ENCODE measurements around the gene NCS1.
A peak's percentile ranks its signal among the peaks of the same experiment; 100 is the strongest.
"Not testable (repeated sequence)": the region's sequence is repeated elsewhere in the genome, so short reads cannot be mapped to it uniquely, and the experiment has no call there.

The NCS1 gene

DNA sequence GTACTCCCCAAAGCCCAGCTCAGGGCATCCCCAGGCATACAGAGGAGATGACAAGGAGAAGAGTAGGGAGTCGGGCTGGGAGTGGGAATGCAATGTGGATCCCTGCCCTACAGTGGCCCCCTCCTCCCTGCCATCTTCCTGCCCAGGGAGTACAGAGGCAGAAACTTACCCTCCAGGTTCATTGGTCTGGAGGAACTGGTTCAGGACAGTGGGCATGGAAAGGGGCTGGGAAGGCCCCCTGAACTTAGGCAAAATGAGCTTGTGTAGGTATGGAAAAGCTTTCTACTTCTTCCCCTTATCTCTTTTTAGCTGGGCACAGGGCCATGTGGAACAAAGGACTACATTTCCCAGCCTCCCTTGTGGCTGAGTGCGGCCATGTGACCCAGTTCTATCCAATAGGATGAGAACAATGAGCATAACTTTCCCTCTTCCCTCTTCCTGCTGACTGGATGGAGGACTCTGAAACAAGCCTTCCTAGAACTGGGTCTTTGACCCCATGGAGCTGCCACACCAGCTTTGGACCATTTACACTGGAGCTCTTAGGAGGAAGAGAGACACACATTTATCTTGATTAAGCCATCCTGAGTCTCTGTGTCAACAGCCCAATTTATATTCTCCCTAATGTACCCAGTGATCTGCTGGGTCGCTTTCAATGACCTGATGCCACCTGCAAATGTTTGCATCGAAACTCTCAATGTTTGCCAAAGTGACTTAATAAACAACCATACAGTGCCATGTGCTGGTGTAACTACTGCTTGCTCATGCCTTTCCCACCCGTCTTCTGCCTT, 68.4 kb downstream of the NCS1 start:
- DNase-seq, result peak; percentile 11

DNA sequence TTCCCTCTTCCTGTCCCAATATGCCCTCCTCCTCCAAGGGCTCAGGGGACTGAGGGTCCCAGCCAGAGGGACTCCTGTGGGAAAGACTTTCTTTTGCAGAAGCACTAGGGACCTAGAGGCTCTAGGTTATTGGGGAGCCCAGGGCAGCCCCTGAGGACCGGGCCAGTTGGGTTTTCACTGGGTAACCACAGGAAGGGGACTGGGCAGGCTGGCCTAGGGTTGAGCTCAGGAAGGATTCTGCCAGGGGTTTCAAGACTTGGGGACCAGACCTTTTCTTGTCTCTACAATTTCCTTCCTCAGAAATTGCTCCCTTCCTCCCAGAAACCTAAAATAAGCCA, 69.0 kb downstream of the NCS1 start:
- no peak for DNase-seq

DNA sequence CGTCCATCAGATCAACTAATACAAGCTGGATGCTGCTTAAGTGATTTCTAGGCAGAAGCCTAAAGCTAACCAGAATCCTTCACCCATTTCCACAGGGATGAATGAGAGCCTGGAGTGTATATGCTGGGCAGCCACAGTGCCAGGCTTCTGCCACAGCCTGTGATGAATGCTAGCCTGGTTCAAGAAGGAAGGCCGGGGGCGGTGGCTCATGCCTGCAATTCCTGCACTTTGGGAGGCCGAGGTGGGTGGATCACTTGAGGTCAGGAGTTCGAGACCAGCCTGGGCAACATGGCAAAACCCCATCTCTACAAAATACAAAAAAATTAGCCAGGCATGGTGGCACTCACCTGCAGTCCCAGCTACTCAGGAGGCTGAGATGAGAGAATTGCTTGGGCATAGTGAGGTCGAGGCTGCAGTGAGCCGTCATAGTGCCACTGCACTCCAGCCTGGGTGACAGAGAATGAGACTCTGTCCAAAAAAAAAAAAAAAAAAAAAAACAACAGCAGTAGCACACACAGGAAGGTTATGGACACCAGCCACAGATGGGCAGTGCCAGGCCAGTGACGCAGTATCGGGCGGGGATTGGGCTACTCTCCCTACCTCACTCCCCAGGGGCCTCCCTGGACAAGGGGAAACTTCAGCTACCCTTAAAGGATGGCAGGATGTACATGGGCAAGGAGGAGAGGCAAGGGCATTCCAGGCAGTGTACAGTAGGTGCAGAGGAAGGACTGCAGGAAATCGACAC, 70.2 kb downstream of the NCS1 start:
- DNase-seq, result no peak

DNA sequence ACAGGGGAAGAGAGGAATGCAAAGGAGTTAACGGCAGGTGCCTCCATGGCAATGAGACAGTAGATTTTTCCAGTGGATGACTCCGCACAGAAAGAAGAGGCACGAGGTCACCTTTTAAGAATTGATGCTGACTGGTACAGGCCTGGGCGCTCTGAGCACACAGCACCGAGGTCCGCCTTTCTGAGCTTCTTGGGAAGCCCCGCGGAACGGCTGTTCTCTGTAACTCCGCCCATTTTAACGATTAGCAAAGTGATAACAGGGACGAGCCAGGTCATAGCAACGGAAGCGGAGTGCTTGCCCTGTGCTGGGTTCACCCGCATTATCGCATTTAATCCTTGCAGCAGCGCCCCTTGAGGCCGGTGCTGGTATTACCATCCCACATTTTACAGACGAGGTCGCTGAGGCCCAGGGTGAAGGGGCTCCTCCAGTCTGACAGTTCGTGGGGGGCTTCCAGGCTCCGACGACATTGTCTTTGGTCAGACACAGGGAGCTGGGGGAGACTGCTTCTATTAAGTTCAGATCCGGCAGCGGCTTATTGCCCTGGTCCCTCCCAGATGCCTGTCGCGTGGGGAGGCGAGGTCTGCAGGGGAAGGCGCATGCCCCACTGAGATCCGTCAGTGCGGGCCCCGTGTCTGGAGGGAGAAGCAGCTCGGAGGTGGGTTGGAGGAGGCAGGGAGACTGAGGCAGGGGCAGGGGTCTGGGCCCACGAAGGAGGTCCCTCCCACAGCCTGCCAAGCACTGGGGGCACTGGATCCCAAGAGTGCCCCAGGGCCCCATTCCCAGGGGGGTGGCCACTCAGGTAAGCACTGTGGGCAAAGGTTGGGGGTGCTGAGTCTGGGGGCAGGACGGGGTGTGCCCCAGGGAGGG, 71.0 kb downstream of the NCS1 start:
- peak; percentile 35 for DNase-seq

DNA sequence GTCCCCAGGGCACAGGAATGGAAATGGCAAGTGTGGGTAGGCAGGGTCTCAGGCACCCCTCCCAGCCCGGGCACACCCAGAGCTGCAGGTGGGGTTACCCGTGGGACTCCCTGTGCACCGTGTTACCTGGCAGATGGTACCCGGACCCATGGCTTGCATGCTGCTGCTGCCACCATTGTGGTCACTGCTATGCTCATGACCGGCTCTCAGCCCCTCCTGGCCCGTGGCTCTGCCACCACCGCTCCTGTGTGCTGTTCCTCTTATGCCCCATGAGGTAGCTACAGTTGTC, 71.6 kb downstream of the NCS1 start:
- no peak for DNase-seq

DNA sequence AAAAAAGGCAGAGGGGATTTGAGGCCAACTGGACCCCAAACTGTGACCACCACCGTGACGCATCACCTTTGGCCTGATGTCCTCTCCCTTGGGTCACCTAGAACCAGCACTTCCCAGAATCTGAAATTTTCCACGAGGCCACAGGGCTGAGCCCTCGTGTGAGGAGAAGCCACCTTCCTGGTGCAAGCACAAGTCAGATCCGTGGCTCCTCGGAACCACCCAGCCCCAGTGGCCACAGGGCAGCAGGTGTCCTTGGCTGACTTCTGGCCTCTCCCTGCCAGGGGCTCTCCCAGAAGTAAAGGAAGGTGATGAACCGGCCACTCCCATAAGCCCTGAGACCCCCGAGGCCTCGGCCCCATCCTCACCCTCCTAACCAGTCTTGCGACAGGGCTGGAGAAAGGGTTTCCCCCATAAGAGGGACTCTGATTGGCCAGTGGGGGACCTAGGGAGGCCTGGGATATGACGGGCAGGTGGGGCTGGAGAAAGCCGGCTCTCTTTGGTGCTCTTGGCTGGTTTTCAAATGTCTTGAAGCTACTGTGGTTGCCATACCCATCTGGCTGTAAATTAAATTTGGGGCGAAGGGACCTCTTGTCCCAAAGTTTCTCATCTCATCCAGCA, 72.5 kb downstream of the NCS1 start:
- DNase-seq, result no peak

DNA sequence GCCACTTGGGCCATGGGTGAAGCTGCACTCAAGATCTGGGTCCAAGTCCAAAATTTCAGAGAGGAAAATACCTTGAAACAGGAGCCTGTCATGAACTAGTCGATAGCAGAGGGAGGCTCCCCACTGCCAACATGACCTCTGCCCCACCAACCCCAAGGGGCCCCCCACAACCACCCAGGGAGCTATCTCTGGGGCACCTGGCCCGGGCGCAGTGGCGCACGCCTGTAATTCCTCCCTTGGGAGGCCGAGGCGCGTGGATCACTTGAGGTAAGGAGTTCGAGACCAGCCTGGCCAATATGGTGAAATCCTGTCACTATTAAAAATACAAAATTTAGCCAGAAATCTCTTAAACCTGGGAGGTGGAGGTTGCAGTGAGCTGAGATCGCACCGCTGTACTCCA, 73.3 kb downstream of the NCS1 start:
- DNase-seq, result no peak

DNA sequence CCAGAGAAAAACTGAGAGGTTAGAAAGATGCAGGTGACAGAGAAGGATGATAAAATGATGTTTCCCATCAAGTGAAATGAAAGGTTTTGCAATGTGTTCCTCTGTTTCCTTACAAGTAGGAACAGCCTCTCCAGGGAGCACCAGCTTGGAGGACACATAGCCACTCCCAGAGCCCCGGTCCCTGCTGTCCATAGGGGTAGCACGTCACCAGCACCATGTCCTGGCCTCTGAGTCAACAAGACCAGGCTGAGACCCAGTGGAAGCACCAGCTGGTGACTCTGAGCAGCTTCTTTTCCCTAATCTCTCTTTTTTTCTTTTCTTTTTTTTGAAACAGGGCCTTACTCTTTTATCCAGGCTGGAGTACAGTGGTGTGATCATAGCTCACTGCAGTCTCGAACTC, 73.9 kb downstream of the NCS1 start:
- no peak for DNase-seq

DNA sequence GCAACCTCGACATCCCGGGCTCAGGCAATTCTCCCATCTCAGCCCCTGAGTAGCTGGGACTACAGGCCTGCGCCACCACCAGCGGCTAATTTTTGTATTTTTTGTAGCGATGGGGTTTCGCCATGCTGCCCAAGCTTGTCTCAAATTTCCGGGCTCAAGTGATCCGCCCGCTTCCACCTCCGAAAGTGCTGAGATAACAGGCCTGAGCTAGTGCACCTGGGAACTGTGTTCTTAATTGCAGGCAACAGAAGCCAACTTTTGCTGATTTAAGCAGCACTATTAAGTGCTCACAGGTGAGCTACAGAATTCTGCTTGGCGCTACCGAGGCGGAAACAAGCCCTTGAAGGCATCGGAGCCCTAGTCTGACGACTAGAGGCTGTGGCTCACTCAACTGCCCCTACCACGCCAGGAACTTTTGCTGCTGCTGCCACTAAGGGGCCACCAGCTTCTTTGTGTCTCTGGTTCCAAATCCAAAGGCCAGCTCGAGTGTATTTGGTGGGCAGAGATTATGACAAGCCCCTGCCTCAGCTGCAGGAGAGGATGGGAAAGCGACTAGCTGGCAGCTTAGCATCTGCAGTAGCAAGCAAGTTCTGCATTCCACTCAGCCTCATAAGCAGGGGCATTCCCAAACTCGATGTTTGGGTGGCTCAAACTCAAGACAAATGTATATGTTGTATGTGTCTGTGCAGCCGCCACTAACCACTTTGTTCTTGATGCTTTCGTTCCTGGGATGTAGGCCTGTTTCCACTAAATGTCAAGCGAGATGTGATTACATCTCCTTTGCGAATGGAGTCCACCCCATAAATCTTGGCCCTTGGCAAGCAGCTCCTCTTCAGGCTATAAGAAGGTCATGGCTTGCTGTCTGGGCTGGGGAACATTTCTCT, 82.8 kb downstream of the NCS1 start:
- DNase-seq, result no peak

DNA sequence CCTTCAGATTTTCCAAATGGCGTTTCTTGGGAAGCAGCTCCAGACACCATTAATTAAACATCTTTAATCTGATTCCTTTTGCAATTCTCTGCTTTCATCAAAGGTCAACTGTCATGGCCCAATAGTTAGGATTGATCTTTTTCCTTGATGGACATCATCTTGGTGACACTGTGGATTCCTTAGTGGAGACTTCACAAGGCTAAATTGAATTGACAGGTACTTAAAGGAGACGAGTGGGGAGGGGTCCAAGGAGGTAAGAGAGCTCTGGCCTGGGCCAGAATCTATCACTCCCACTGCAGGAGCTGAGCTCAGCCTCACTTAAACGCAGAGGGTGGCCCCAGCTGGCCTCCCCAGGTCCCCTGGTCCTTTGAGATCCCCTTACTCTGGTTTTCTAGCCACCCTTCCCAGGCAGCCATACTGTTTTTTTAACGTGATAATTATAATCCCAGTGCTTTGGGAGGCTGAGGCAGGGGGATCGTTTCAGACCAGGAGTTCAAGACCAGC, 83.5 kb downstream of the NCS1 start:
- DNase-seq, result no peak

DNA sequence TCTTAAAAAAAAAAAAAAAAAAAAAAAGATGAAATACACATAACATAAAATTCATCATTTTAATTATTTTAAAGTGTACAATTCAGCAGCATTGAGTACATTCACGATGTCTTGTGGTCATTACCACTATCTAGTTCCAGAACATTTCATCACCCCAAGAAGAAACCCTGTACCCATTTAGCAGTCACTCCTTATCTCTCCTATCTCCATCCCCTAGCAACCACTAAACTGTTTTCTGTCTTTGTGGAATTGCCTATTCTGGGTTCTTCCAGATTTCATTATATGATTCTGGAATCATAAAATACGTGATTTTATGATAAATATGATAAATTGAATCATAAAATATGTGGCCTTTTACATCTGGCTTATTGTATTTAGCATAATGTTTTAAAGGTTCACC, 84.4 kb downstream of the NCS1 start:
- no peak for DNase-seq

DNA sequence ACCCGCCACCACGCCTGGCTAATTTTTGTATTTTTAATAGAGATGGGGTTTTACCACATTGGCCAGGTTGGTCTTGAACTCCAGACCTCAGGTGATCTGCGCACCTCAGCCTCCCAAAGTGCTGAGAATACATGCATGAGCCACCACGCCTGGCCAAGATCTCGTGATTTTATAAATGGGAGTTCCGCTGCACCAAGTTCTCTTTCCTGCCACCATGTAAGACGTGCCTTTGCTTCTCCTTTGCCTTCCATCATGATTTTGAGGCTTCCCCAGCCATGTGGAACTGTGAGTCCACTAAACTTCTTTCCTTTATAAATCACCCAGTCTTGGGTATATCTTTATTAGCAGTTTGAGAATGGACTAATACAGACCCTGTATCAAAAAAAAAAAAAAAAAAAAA, 85.9 kb downstream of the NCS1 start:
- not testable (repeated sequence) for DNase-seq

DNA sequence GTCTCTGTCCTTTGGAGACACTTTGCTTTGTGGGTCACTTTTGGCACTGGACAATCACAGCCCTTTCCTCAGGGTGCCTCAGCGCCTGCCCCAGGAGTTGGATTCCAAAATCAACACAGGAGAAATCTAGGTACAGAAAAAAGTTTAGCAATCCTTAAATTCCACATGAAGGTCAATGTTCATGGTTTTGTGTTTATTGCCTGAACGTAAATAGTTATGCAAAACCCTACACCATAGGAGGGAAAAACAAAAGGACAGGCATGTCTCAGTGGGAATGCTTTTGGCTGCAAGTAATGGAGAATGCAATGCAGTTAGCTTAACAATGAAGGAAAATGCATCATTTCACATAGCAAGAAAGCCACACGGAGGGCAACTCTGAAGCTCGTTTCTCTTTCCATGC, 86.8 kb downstream of the NCS1 start:
- no peak for DNase-seq

DNA sequence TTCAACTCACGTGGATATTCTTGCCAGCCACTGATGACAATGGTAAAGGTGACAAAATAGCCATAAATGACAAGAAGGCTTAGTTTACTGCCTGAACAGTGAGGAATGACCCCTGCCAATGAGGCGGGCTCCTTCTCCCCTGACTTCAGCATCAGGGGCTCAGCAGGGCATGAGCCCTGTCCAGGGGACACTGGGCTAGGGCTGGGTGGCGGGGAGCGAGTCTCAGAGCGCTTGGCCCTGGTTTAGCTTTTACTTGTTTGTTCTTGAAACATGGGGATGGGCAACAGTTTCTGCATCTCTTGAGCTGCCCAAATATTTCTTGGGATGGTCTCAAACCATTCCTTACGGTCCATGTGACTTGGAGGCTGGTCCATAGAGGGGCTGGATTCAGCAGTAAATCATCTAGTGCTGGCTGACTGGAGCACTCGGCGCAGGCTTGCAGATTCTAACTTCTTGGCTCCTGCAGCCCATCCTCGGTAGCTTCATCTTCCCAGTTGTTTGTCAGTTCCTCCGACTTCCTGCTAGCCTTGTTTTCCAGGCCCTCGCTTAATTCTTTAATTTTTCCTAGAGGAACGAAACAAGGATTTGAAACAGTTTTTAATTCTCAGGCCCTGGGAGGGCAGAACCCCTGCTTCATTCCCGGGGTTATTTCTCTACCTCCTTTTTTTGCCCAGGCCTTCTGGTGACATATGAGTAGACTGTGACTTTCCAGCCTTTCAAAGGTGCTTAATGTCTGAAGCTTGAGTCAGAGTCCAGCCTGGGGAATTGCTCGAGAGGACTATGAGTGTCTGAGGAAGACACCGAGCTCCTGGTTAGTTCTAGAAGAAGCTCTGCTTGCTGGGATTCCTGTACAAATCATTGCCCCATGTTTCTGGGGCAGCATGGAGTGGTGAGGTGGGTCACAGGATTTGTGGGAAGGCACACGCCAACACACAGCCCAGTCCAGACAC, 88.9 kb downstream of the NCS1 start:
- no peak for DNase-seq

DNA sequence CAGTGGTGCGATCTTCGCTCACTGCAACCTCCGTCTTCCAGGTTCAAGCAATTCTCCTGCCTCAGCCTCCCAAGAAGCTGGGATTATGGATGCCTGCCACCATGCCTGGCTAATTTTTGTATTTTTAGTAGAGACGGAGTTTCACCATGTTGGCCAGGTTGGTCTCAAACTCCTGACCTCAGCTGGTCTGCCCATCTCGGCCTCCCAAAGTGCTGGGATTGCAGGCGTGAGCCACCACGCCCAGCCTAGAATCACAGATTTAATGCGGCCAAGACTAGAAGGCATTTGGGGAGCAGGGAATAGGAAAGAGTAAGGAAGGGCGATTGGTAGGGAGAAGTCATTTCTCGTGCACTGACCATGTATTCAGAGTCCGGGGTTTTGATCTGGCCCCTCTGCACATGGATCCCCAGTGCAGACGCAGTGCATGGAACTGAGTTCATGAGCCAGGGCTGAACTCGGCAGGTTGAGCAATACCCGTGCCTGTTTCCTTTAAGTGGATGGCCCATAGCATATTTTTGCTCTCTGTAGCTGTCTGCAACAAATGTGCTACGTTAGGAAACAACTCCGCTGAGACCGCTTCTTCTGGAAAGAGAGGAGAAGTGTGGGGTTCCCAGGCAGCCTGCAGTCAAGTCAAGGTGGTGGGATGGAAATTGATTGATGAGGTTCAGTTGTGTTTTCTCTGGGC, 90.0 kb downstream of the NCS1 start:
- DNase-seq, result no peak

DNA sequence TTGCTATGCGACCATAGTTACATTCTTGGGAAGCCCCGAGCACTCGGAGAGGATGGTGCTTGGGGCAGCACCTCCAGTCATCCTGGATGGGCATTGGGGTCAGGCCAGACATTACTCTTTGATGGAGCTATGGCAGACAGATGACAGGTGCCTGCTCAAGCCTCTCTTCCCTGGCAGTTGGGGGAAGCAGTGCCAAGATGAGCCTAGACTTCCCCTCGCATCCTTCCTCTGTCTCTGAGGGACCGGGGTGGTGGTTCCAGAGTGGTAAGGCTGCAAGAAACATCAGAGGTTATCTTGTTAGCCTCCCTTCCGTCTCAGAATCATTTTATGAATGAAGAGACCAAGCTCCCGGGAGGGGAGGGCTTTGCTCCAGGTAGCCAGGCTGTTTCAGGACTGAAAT, 90.6 kb downstream of the NCS1 start:
- DNase-seq, result no peak

DNA sequence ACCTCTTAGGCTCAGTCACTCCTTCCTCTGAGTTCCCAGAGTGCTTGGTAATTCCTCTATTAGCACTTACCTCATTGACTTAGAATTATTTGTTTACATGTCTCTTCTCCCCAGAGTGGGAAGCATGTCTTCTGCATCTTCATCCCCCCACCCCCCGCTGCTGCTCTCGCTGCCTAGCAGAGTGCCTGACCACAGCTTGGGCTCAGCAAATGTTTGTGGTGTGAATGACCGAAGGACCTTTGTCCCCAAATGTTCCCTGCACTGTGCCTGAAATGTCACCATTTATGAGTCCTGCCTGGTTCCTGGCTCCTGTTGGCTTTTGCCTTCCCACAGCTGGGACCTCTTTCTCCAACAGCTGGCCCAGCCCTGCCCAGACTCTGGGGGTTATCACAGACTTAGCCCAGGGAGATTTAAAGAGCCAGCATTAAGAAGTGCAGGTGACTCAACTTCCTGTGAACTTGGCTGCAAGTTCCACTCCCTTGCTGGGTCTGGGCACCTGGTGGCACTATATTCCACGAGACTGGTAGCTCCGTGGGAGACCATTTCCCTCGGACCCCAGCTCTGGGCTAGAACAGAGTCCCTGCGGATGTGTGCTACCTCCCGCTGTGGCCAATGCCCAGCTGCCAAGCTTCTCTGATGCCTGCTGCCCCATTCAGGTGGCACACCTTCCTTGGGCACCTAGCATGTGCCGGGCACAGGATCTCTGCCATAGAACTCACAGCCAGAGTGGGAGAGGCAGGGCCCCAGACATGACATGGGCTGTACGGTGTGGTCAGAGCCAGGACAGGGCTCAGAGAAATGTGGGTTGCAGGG, 91.6 kb downstream of the NCS1 start:
- DNase-seq, result no peak

DNA sequence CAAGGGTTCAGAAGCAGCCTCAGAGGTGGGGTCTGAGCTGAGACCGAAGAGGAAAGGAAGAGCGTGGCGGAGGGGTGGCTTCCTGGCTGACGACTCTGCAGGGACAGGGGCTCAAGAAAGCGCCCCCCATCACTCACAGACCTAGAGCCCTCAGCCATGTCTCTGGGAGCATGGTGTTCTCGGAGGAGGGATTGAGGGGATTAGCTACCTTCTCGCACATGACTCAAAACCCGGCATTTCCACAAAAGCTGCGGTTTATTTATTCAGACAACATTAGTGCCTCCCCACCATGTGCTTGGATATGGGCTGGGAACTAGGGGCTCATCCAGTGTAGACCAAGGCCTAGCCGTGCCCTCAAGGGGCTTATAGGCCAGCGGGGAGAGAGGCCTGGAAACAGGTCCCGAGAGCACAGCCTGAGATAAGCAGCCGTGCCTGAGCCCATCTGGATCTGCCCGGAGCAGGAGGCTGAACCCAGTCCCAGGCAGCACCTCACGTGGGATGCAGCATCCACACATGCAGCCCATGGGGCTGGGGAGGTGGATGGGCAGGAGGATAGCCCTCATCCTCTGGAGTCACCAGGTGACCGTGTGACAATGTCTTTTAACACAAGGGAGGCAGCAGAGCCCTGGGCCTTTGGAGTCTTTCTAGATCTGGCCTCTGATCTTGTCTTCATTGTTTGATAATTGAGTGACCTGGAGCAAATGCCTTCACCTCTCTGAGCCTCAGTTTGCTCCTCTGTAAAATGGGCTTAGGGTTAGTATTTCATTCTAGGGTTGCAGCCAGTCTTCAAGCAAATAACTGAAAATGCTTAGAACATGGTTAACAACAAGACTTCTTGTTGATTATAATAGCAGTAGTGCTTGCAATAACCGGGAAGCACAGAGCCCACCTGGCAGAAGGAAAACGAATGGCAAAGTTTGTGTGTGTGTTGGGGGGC, 92.5 kb downstream of the NCS1 start:
- DNase-seq, result no peak

Measured in NCI-H1048 (cell line).